HG03354 (cell line): ENCODE results near the gene CPT1C.

Experiments used
- ATAC-seq: cut with Tn5 transposase; IDR thresholded peaks from one replicate; pipeline ENCODE4 v1.9.1; 2021; ENCODE audit warnings: mild to moderate bottlenecking; ENCODE audit not compliant: unreplicated experiment, poor library complexity, severe bottlenecking

CPT1C gene

DNA sequence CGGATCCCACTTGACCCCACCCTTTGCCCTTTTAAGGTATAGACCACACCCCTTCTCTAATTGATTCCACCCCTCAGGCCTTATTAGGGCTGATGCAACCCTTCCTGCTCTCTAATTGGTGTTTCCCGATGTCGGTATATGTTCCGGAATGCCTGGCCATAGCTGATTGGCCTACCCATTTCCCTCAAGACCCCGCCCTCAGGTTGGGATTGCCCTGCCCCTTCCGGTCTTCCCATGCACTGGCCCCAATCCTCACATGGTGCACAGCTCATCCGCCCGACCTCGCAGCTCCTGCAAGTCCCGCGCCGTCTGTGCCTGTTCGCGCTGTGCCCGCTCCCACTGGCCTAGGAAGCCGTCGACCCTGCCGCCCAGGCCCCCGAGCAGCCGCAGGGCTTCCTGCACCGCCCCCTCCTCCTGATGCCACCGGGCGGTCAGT is 54.0 kb downstream of the CPT1C start:
- ATAC-seq, result no peak

- no peak for ATAC-seq
Observed at GRCh38 chr19:49746206-49746958, 55.5 kb downstream of the CPT1C start.

DNA sequence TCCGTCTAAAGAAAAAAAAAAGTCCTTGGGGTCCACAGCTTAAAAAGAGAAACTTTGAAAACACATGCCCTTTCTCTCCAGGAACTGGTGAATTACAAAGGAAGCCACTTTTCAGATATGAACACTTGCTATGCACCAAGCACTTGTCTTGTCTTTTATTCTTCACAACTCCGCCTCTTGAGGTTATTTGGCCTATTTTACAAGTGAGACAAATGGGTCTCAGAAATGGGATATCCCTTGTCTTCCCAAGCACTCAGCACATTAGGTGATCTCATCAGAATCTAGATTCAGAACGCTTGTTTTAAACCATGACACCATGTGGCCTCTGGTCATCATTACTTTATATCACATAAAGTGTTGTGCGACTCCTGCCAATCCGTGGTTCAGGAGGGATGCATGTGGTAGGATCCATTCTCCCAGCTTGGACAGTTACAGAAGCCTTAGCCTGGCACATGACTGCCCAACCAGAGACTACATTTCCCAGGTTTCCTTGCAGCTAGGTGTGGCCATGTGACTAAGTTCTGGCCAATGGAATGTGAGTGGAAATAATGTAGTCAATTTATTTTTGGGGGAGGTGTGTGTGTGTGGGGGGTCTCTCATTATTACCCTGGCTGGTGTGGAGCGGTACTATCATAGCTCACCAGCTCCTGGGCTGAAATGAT is 58.3 kb downstream of the CPT1C start:
- no peak for ATAC-seq

- no peak for ATAC-seq
Observed at GRCh38 chr19:49749771-49750170, 58.9 kb downstream of the CPT1C start.

DNA sequence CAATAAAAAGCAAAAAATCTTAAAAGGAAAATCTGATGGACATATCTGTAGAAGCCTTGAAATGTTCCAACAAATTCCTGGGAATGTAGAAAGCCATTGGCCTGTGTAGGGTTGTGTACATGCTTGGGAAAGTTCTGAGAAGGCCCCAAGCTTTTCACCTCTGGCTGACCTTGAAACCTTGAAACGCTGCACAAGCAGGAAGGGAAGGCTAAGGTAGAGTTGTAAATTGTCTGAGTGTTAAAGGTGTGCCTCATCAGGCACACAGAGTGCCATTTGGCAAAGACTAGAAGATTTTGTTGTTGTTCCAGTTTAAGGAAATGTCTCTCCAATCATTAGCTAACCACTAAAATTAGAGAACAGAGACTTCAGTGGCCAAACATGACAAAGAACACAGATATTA is 61.8 kb downstream of the CPT1C start:
- no peak for ATAC-seq

- no peak for ATAC-seq
Observed at GRCh38 chr19:49755956-49756355, 65.0 kb downstream of the CPT1C start.

DNA sequence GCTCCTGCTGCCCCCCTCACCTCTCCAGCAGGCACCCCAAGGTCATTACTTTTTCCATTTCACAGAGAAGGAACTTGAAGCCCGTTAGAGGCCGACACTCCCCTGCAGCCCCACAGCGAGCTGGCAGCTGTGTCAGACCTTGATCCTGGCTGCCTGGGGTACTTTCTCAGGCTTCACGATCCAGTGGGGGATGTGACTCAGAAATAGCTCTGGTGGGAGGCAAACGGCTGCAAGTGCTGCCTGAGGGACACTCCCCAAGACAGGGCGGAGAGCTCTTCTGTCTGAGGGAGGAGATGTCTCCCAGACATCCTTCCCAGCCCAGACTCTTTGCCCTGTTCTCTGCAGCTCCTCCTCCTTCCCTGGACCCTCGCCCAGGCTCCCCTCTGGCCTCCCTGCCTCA is 67.4 kb downstream of the CPT1C start:
- no peak for ATAC-seq

DNA sequence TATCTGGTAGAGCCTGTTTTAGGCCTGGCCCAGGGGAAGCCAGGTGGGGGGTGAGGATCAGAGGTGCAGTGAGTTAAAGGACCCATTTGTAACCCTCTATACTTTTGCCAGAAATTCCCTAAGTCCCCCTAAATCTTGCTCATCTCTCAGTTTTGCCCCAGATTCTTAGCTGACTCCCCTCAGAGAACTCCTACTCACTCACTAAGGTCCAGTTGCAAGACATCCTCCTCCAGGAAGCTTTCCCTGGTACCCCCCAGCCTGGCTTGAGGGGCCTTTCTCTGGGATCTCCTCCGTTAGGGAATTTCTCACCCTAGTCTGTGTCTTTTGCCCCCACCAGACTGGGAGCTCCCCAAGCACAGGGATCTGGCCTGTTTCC is 70.3 kb downstream of the CPT1C start:
- no peak for ATAC-seq

GRCh38 chr19:49761625-49762311 is 70.9 kb downstream of the CPT1C start:
- ATAC-seq, result no peak

DNA sequence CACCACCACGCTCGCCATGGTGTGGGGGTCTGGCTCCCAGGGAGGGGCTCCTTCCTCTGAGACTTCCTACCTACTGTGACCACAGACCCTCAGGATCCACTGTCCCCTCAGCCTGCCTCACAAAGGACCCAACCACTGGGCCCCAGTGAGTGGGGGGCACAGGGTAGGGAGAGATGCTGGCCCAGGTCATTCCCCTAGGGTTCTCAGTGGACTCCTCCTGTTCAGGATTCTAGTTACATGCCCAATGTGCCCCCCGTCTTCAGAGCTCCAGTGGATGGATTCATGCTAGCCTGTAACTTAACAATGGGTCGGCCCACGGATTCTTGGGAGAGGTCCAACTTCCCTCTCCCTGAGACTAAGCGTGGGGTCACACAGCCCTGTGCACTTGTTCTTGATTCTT is 72.3 kb downstream of the CPT1C start, which contains the start of gene TSKS:
Gene TSKS, minus strand, starts transcription at position 77 of the 400 bp plus-strand sequence. Its CDS starts 59 bp downstream, at position 18.
- ATAC-seq, result no peak
